ENCODE measurements around the gene RALB. TPM values are rescaled to one million over a fixed set of nuclear protein-coding genes. Genes with fewer than 3 reads are reported as not detected.

RALB gene
- total and polyA plus RNA-seq, 2 experiments from 2014 or later, result 15.2 to 17.4 TPM

GRCh38 chr2:120305937-120306490 is 53.4 kb downstream of the RALB start:
- Histone ChIP-seq H3K4me2 (no peak overlapping the region), H4K20me1 (replicated peaks; ENCODE audit: insufficient read depth) (no peaks in the 10 kb centered on the region; the same call in none of the 2 replicates), H3K4me1 (ENCODE audit: insufficient read depth) (no peaks in the 10 kb centered on the region; the same call in 1 of the 2 replicates), H3K27me3 (ENCODE audit: insufficient read depth) (peaks cover 19% of the 10 kb centered on the region), H3F3A (replicated peaks; ENCODE audit: low read depth) (no peaks in the 10 kb centered on the region), H3K36me3 (ENCODE audit: insufficient read depth) (no peaks in the 10 kb centered on the region), H3K27ac (ENCODE audit: low read depth) (no peak overlapping the region), H2AFZ (no peak overlapping the region), H3K79me2 (replicated peaks; ENCODE audit: insufficient read depth) (no peaks in the 10 kb centered on the region), H3K9me2 (ENCODE audit: insufficient read depth) (no peaks in the 10 kb centered on the region), H3K4me3 (no peak overlapping the region)
- Mint-ChIP-seq H3K27me3 (ENCODE audit: insufficient read depth, low read depth, poor library complexity) (peaks cover 32% of the 10 kb centered on the region), H3K9me3 (no peaks in the 10 kb centered on the region; the same call in 2 of the 3 replicates), H3K36me3 (ENCODE audit: low read depth) (no peaks in the 10 kb centered on the region), H3K4me3 (no peak overlapping the region), H3K27ac (no peak overlapping the region), H3K4me1 (peaks cover 8% of the 10 kb centered on the region; the same call in 2 of the 3 replicates)
- no peak for ATAC-seq
- no peak for DNase-seq (ENCODE audit: low spot score)
- TF ChIP-seq CREB1 (CRISPR knock-in tag; IDR thresholded peaks at IDR 0.05; ENCODE audit: low read depth), result no peak
- TF ChIP-seq REST (IDR thresholded peaks at IDR 0.05; ENCODE audit: unreplicated experiment), result no peak
- TF ChIP-seq STAT1 (IDR thresholded peaks at IDR 0.05; ENCODE audit: unreplicated experiment), result no peak
- TF ChIP-seq ZNF114 (CRISPR knock-in tag; IDR thresholded peaks at IDR 0.05), result no peak
- no peak for TF ChIP-seq EZH2 (IDR thresholded peaks at IDR 0.05; ENCODE audit: low read depth, unreplicated experiment)
- TF ChIP-seq CTCF (conservative IDR thresholded peaks at IDR 0.05; ENCODE audit: low read depth in 2 of 2), result no peak
- TF ChIP-seq EZH2phosphoT487 (IDR thresholded peaks at IDR 0.05; ENCODE audit: unreplicated experiment), result no peak
- TF ChIP-seq POLR2AphosphoS5 (IDR thresholded peaks at IDR 0.05; ENCODE audit: low read depth), result no peak
- TF ChIP-seq ZNF331 (CRISPR knock-in tag; IDR thresholded peaks at IDR 0.05; ENCODE audit: low read depth), result no peak
- no peak for TF ChIP-seq NANOG (IDR thresholded peaks at IDR 0.05; ENCODE audit: borderline replicate concordance)
- no peak for TF ChIP-seq JUNB (IDR thresholded peaks at IDR 0.05; ENCODE audit: unreplicated experiment)
- no peak for TF ChIP-seq ETS1 (IDR thresholded peaks at IDR 0.05)
- TF ChIP-seq ZNF462 (CRISPR knock-in tag; IDR thresholded peaks at IDR 0.05), result no peak

Data from GM23338 (cell line).